ENCODE data around the gene GALNT11. TPM values are rescaled to one million over a fixed set of nuclear protein-coding genes. Genes with fewer than 3 reads are reported as not detected.

GALNT11 gene
- polyA plus RNA-seq, 2 of the 4 experiments (the other 2 are of a cell fraction), result 27.4 to 44.3 TPM

DNA sequence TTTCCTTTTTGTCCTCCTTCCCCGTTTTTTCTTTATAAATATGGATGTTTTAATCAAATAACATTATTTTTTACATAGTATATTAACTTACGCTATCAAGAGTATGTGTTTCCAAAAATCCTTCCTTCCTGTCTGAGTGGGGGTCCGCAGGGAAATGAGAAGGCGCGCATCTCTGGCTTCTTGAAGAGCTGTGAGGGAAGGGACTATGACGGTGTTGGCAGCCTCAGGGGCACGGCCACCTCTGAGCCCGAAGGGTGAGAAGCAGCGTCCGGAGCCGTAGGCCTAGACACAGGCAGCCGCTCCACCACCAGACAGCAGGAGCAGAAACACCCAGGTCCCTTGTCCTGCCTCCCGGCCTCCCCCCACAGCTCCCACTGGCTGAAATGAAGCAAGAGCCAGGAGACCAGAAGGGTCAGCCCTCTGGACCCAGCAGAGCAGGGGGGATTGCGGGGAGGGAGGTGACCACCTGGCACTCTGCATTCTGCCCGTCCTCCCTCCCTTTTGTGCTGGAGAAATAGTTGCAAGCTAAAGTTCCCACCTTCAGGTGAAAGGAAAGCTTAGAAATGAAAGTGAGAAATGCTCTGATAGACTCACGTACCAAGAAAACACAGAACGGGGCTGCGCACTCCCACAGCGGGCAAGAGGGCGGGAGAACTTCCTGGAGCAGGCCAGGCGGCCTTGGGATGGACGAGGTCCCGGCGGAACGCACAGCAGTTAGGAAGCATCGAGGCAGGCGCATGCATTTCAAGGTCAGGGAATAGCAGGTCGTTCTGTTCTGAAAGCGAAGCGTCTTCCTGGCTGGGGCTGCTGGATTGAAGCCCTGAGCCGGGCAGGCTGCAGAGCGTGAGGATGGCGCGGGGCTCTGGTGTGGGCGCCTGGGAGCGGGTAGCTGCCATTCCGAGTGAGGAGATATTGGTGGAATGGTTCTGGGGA is 105.5 kb downstream of the GALNT11 start:
- ChIA-PET POLR2A (no interaction called here), CTCF (interaction anchor here (1.3 kb wide), 1 partner anchor 28 kb away, joined by 5 read pairs; no protein-coding TSS in a partner anchor)
- Histone ChIP-seq H3K4me3 (no peak overlapping the region), H3K27ac (no peak overlapping the region), H3K9me3 (no peaks in the 10 kb centered on the region), H3K4me2 (no peak overlapping the region), H3K4me1 (no peaks in the 10 kb centered on the region)
- 92% methylated on average over 37 of the region's 37 CpGs for WGBS (ENCODE audit: missing lambda C conversion rate)
- DNase-seq (ENCODE audit: low read depth in 1 of 2, low spot score in 1 of 2), result no peak
- no peak for FAIRE-seq
- no peak for TF ChIP-seq TFCP2L1 (CRISPR knock-in tag; IDR thresholded peaks at IDR 0.05)
- no peak for TF ChIP-seq JUN (IDR thresholded peaks at IDR 0.05)
- TF ChIP-seq SMC3 (IDR thresholded peaks at IDR 0.05), result no peak
- no peak for TF ChIP-seq HOXA7 (CRISPR knock-in tag; IDR thresholded peaks at IDR 0.05)
- TF ChIP-seq CHD4 (IDR thresholded peaks at IDR 0.05; ENCODE audit: borderline replicate concordance), result no peak
- TF ChIP-seq, protein P1, sequence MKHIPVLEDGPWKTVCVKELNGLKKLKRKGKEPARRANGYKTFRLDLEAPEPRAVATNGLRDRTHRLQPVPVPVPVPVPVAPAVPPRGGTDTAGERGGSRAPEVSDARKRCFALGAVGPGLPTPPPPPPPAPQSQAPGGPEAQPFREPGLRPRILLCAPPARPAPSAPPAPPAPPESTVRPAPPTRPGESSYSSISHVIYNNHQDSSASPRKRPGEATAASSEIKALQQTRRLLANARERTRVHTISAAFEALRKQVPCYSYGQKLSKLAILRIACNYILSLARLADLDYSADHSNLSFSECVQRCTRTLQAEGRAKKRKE (CRISPR knock-in tag; IDR thresholded peaks at IDR 0.05; ENCODE audit: low read depth), result no peak
- ATAC-seq, result peak in 1 of 2 experiments; percentile 26; a peak in 3 of 6 replicates

- TF ChIP-seq HES2 (IDR thresholded peaks at IDR 0.05) (no peak), EP300 (IDR thresholded peaks at IDR 0.05) (no peak), ZNF302 (CRISPR knock-in tag; IDR thresholded peaks at IDR 0.05) (no peak), RAD21 (conservative IDR thresholded peaks at IDR 0.05 in 1 of 2, IDR thresholded peaks at IDR 0.05 in 1 of 2) (no peak), HOXA7 (CRISPR knock-in tag; IDR thresholded peaks at IDR 0.05) (no peak), HEYL (CRISPR knock-in tag; IDR thresholded peaks at IDR 0.05) (no peak), MAZ (IDR thresholded peaks at IDR 0.05; ENCODE audit: borderline replicate concordance, low read depth, low read length) (no peak), ZSCAN20 (CRISPR knock-in tag; IDR thresholded peaks at IDR 0.05) (no peak), SMC3 (IDR thresholded peaks at IDR 0.05) (no peak), RFX5 (IDR thresholded peaks at IDR 0.05) (no peak), MYC (IDR thresholded peaks at IDR 0.05; ENCODE audit: borderline replicate concordance, low read length) (no peak), TP53 (CRISPR knock-in tag; IDR thresholded peaks at IDR 0.05) (no peak), CHD4 (IDR thresholded peaks at IDR 0.05; ENCODE audit: borderline replicate concordance) (no peak), RNF2 (IDR thresholded peaks at IDR 0.05; ENCODE audit: borderline replicate concordance, low read depth) (no peak), NFE2L2 (conservative IDR thresholded peaks at IDR 0.05; ENCODE audit: low read length) (no peak)
- TF ChIP-seq, protein P2, sequence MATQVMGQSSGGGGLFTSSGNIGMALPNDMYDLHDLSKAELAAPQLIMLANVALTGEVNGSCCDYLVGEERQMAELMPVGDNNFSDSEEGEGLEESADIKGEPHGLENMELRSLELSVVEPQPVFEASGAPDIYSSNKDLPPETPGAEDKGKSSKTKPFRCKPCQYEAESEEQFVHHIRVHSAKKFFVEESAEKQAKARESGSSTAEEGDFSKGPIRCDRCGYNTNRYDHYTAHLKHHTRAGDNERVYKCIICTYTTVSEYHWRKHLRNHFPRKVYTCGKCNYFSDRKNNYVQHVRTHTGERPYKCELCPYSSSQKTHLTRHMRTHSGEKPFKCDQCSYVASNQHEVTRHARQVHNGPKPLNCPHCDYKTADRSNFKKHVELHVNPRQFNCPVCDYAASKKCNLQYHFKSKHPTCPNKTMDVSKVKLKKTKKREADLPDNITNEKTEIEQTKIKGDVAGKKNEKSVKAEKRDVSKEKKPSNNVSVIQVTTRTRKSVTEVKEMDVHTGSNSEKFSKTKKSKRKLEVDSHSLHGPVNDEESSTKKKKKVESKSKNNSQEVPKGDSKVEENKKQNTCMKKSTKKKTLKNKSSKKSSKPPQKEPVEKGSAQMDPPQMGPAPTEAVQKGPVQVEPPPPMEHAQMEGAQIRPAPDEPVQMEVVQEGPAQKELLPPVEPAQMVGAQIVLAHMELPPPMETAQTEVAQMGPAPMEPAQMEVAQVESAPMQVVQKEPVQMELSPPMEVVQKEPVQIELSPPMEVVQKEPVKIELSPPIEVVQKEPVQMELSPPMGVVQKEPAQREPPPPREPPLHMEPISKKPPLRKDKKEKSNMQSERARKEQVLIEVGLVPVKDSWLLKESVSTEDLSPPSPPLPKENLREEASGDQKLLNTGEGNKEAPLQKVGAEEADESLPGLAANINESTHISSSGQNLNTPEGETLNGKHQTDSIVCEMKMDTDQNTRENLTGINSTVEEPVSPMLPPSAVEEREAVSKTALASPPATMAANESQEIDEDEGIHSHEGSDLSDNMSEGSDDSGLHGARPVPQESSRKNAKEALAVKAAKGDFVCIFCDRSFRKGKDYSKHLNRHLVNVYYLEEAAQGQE (IDR thresholded peaks at IDR 0.05), result no peak
- TF ChIP-seq, protein P1 (CRISPR knock-in tag; IDR thresholded peaks at IDR 0.05; ENCODE audit: low read depth), result no peak
- TF ChIP-seq, protein P3, sequence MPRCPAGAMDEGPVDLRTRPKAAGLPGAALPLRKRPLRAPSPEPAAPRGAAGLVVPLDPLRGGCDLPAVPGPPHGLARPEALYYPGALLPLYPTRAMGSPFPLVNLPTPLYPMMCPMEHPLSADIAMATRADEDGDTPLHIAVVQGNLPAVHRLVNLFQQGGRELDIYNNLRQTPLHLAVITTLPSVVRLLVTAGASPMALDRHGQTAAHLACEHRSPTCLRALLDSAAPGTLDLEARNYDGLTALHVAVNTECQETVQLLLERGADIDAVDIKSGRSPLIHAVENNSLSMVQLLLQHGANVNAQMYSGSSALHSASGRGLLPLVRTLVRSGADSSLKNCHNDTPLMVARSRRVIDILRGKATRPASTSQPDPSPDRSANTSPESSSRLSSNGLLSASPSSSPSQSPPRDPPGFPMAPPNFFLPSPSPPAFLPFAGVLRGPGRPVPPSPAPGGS (IDR thresholded peaks at IDR 0.05), result no peak
- POLR2A ChIA-PET, result no interaction called here
These were observed 106.6 kb downstream of the GALNT11 start for GRCh38 chr7:152131981-152132494.

More at GRCh38 chr7:152131981-152132494, 106.6 kb downstream of the GALNT11 start:
- no peak overlapping the region for H3K4me2 ChIP-seq
- no peak overlapping the region for H3K27ac ChIP-seq
- FAIRE-seq (no peak), DNase-seq (ENCODE audit: low read depth in 1 of 2, low spot score in 1 of 2) (no peak), ATAC-seq (no peak)
- WGBS (ENCODE audit: missing lambda C conversion rate), result 86% methylated on average over 12 of the region's 12 CpGs
- H3K9me3 ChIP-seq, result no peaks in the 10 kb centered on the region
- H3K4me3 ChIP-seq, result no peak overlapping the region
- H3K4me1 ChIP-seq, result no peaks in the 10 kb centered on the region
- CTCF ChIA-PET, result interaction anchor here (0.9 to 1.9 kb wide), 3 partner anchors 8 to 27 kb away, joined by 4 to 7 read pairs (median 5); no protein-coding TSS in a partner anchor

Measured in A549 (cell line).